IPS DF 4.7 (cell line): Measurements from ENCODE around the gene ATP9A.

ENCODE experiments used
- DNase-seq: peaks from one replicate; pipeline ENCODE4 v3.0.0-alpha.2; 2013; ENCODE audit warnings: low spot score; ENCODE audit errors: extremely low read depth

Gene ATP9A

DNA sequence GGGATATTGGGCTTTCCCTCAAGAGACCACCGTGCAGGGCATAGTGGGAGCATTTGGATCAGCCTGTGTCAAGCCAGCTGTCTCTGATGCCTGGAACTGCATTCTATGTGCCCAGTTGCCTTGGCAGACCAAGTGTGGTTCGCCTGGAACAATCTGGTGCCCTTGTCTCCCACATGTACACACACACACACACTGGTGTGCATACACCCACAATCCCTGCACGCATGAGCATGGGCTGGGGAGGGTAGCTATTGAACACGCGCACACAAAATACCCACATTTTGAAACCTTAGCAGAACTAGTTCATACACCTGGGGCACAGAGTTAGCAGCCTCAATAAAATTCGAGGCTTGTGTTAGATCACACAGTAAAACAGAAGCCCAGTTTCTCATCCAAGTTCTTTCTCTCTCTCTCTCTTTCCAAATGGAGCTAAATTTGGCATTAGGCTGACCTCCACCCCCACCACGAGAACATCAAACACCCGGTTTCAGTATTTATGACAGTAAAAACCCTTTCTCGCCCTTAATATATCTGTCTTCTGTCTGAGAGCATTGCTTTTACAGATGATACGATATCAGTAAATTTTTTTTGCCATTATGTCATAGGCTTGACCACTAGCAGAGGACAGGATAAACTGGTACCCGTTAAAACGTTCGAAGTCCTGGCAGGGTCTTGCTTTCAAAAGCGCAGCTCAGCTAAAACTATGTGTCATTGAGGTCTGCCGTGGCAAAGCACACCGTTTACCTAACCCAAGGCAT lies 207.5 kb downstream of the ATP9A start:
- DNase-seq = no peak

DNA sequence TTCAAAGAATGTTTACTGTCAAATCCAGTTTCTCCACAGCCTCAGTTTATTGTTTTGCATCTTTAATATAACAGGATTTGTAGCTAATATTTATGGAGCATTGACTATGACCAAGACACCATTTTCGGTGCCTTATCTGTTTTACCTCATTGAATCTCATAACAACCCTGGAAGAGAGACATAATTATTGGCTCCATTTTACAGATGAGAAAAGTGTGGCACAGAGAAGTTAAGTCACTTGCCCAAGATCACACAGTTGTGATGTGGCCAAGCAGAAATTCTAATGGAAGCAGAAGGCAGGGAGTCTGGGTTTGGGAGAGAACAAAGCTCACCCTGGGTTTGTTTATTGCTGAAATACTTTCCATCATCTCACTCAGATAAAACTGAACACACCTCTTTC lies 208.1 kb downstream of the ATP9A start:
- no peak for DNase-seq

DNA sequence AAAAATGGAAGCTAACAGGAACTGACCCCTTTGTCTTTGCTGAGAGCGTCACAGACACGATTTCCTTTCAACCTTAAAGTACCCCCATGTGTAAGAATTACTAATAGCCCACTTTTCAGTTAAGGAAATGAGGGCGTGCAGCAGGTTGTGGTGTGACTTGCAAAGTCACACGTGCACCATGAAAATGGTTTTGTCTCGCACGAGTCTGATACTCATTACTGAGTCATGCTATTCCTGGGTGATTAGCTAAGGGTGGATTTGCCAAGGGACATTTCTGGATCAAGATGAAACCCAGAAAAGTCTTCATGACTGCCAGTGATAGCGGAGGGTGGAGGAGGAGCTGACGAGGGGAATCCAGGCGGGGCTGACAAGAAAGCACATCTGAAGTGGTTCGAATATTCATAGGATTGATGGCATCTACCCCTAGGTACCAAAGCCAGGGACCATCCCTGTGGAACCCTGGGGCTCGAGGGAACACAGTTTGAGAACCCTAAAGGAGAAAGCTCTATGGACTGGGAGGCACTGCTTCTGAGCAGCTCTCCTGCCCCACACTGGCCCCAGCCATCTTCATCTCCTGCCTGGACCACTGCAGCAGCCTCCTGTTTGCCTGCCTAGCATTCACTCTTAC lies 213.5 kb downstream of the ATP9A start:
- no peak for DNase-seq

DNA sequence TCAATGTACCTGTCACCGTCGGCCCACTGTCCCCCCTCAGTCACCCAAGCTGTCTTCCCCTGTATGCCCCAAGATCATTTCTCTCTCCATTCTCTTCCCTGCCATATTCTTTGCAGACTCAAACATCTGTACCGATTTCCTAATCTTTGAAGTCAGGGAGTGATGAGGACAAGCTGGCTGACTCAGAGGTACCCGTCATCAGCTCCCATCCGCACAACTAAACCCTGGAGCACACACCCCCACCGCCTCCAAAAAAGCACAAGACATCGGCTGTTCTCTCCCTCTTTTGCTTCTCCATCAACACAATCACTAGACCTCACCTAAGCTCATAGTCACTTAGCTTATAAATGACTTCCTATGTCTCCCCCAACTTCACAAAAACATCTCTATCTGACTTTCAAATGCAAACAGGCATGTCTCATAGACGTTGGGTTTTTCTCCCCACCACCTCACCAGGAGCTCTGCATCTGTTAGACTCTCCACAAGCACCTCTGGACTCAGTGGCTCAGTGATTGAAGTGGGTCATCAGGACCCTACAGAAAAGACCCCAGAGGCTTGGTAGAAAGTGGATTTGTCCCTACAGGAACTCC lies 214.2 kb downstream of the ATP9A start:
- no peak for DNase-seq

DNA sequence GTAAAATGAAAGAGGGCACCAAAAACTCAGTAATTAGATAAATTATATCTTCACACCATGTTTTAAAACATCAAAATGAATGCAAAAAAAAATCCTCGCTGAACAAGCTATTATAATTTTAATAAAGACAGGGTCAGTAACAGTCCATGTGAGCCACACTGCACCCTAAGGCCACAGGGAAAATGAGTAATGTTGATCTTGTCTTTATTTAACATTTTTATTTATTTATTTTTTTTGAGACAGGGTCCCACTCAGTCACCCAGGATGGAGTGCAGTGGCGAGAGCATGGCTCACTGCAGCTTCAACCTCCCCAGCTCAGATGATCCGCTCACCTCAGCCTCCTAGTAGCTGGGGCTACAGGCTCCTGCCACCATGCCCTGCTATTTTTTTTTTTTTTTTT lies 217.0 kb downstream of the ATP9A start:
- DNase-seq = no peak

DNA sequence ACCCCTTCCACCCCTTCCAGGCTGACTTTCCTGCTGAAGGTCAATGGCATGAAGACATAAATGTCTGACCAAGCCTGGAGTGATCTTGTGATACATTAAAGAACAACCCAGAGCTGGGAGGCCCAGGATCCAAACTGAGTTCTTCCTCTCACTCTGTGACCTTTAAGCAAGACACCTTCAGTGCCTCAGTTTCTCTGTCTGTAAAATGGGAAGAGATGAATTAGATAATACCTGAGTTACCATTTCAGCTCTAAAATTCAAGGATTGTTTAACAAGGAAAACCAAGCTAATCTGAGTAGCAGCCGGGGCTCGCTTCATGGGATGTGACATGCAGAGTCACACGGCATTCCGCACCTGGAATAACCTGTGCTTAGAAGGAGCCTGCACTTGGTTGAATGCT lies 218.7 kb downstream of the ATP9A start:
- no peak for DNase-seq

DNA sequence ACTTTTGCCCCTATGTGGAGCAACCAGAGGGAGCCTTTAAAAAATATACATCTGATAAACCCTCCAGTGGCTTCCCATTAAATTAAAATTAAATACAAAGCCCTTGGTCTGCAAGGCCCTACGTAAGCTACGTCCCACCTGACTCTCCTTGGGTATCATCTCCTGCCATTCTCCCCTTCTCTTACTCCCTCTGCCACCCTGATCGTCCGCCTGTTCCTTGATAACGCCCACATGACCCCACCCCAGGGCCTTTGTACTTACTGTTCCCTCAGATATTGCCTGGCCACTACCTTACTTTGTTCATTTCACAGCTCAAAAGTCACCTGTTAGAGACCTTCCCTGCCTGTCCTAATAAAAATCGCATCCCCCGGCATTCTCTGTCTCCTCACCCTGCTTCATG lies 220.2 kb downstream of the ATP9A start:
- no peak for DNase-seq
